NB4 (cell line): ENCODE data around the gene PCSK4.
A peak's percentile ranks its signal among the peaks of the same experiment; 100 is the strongest.

Source experiments
- DNase-seq: peaks from one replicate; pipeline ENCODE4 v3.0.0; 2010; ENCODE audit warnings: low read depth
- H3K4me3 ChIP-seq: one replicate; pipeline ENCODE4 v1.5.1; 2011; ENCODE audit warnings: mild to moderate bottlenecking, low read depth, low read length, moderate library complexity
- MYC ChIP-seq: IDR thresholded peaks from 2 replicates; pipeline ENCODE4 v1.6.1; 2011; ENCODE audit warnings: low read depth, low read length
- POLR2A ChIP-seq: IDR thresholded peaks from 2 replicates; pipeline ENCODE4 v1.6.1; 2011; ENCODE audit warnings: mild to moderate bottlenecking; ENCODE audit not compliant: insufficient read length; ENCODE audit errors: extremely low read depth
- TF ChIP-seq, protein P1 (sequence below): IDR thresholded peaks from one replicate; pipeline ENCODE4 v1.5.1; 2012; ENCODE audit warnings: low read depth, low read length
- TF ChIP-seq, protein P2 (sequence below): IDR thresholded peaks from 2 replicates; pipeline ENCODE4 v1.6.1; 2011; ENCODE audit warnings: low read depth, low read length

The PCSK4 gene

GRCh38 chr19:1438035-1438932, 51.9 kb downstream of the PCSK4 start, which contains the start of gene RPS15:
Gene RPS15 (plus strand): TSS chr19:1438396. CDS start chr19:1438426, 30 bp downstream.
- peak; percentile 90 for DNase-seq
- H3K4me3 ChIP-seq = peak within 1 kb of the TSS; percentile 83
- TF ChIP-seq MYC (peak; percentile 76), POLR2A (peak; percentile 95)
- TF ChIP-seq, protein P1, sequence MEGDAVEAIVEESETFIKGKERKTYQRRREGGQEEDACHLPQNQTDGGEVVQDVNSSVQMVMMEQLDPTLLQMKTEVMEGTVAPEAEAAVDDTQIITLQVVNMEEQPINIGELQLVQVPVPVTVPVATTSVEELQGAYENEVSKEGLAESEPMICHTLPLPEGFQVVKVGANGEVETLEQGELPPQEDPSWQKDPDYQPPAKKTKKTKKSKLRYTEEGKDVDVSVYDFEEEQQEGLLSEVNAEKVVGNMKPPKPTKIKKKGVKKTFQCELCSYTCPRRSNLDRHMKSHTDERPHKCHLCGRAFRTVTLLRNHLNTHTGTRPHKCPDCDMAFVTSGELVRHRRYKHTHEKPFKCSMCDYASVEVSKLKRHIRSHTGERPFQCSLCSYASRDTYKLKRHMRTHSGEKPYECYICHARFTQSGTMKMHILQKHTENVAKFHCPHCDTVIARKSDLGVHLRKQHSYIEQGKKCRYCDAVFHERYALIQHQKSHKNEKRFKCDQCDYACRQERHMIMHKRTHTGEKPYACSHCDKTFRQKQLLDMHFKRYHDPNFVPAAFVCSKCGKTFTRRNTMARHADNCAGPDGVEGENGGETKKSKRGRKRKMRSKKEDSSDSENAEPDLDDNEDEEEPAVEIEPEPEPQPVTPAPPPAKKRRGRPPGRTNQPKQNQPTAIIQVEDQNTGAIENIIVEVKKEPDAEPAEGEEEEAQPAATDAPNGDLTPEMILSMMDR = peak; percentile 61
- TF ChIP-seq, protein P2, sequence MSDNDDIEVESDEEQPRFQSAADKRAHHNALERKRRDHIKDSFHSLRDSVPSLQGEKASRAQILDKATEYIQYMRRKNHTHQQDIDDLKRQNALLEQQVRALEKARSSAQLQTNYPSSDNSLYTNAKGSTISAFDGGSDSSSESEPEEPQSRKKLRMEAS = peak; percentile 86

DNA sequence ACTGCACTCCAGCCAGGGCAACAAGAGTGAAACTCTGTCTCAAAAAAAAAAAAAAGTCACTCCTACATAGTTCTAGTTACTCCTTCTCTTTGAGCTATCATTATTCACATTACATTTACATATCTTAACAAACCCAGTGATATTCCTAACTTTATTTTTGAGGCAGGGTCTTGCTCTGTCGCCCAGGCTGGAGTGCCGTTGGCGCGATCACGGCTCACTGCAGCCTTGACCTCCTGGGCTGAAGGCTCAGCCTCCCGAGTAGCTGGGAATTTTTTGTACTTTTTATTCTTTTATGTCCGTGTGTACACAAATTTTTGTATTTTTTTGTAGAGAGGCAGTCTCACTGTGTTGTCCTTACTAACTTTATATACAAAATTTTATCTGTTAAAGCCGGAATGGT, 52.5 kb downstream of the PCSK4 start:
- TF ChIP-seq POLR2A (no peak), MYC (no peak)
- TF ChIP-seq, protein P2 = no peak
- TF ChIP-seq, protein P1 = no peak
- no peak overlapping the region for H3K4me3 ChIP-seq
- DNase-seq = no peak

- no peak for DNase-seq
- TF ChIP-seq POLR2A (no peak), MYC (no peak)
- TF ChIP-seq, protein P1 = no peak
- TF ChIP-seq, protein P2 = no peak
- no peak overlapping the region for H3K4me3 ChIP-seq
These were observed 54.7 kb downstream of the PCSK4 start for GRCh38 chr19:1435378-1435989.

- DNase-seq = no peak
- TF ChIP-seq POLR2A (no peak), MYC (no peak)
- TF ChIP-seq, protein P1 = no peak
- TF ChIP-seq, protein P2 = no peak
- H3K4me3 ChIP-seq = no peak overlapping the region
These were observed 55.5 kb downstream of the PCSK4 start for GRCh38 chr19:1434577-1435060.

DNA sequence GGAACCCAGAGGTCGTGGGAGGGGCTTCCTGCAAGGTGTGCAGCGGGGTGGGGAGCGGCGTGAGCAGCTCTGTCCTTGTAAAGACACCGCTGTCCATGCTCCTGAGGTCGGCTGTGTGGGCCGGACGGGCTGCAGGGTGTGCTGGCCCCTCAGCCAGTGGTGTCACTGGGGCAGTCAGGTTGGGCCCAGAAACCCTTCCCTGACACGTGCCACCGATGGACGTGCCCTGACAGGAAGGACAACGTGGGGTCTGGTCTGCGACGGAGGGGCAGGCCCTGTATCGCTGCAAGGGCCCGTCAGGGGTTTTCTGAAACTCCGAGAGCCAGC, 56.1 kb downstream of the PCSK4 start:
- no peak overlapping the region for H3K4me3 ChIP-seq
- DNase-seq = no peak

More for the DNA sequence above, 56.1 kb downstream of the PCSK4 start:
- no peak for TF ChIP-seq MYC
- TF ChIP-seq, protein P1 = no peak
